NB4 (cell line): Measurements from ENCODE around the gene OR6B1.

Source experiments
- CTCF ChIP-seq: IDR thresholded peaks from one replicate; pipeline ENCODE4 v1.5.1; 2012; ENCODE audit warnings: low read depth, low read length
- POLR2A ChIP-seq: IDR thresholded peaks from 2 replicates; pipeline ENCODE4 v1.6.1; 2011; ENCODE audit warnings: mild to moderate bottlenecking; ENCODE audit not compliant: insufficient read length; ENCODE audit errors: extremely low read depth
- TF ChIP-seq, protein P1 (sequence below): IDR thresholded peaks from 2 replicates; pipeline ENCODE4 v1.6.1; 2011; ENCODE audit warnings: low read depth, low read length

- TF ChIP-seq CTCF = no peak
- no peak for TF ChIP-seq POLR2A
- TF ChIP-seq, protein P1, sequence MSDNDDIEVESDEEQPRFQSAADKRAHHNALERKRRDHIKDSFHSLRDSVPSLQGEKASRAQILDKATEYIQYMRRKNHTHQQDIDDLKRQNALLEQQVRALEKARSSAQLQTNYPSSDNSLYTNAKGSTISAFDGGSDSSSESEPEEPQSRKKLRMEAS = no peak
Observed at GRCh38 chr7:144026203-144026883, 26.2 kb downstream of the OR6B1 start.
